Measurements from ENCODE around the gene RSPH1. TPM values are rescaled to one million over a fixed set of nuclear protein-coding genes. Genes with fewer than 3 reads are reported as not detected.

The RSPH1 gene
- total RNA-seq, 1 experiment from 2014 or later = 1.5 TPM

GRCh38 chr21:42525676-42526378 is 29.8 kb upstream of the RSPH1 start:
- Histone ChIP-seq H3K36me3 (ENCODE audit: control insufficient read depth in 1 of 2, insufficient read depth in 2 of 2, low read length in 2 of 2) (no peaks in the 10 kb centered on the region), H3K9me3 (ENCODE audit: control insufficient read depth in 1 of 2, insufficient read depth in 1 of 2, low read depth in 1 of 2, low read length in 2 of 2) (no peaks in the 10 kb centered on the region), H3K27me3 (ENCODE audit: insufficient read depth, low read length) (no peaks in the 10 kb centered on the region), H3K4me2 (ENCODE audit: low read length) (no peak overlapping the region), H3K4me3 (replicated peaks in 1 of 2; ENCODE audit: low read depth in 1 of 2, low read length in 2 of 2) (no peak overlapping the region), H3K9ac (ENCODE audit: low read length) (no peak overlapping the region), H4K20me1 (ENCODE audit: insufficient read depth) (no peaks in the 10 kb centered on the region), H3K27ac (ENCODE audit: low read depth, low read length) (no peak overlapping the region), H3K9me2 (ENCODE audit: insufficient read depth) (no peaks in the 10 kb centered on the region), H3K79me2 (ENCODE audit: insufficient read depth, low read length) (no peaks in the 10 kb centered on the region), H3K4me1 (ENCODE audit: control insufficient read depth in 1 of 2, insufficient read depth in 2 of 2, low read length in 2 of 2) (no peaks in the 10 kb centered on the region), H2AFZ (ENCODE audit: low read depth, low read length, poor library complexity, severe bottlenecking) (no peak overlapping the region)
- DNase-seq (ENCODE audit: low read depth, low spot score) = no peak
- ChIA-PET POLR2A (no interaction called here), CTCF (no interaction called here), RAD21 (ENCODE audit: low non-redundant PET in 1 of 2, low total read pairs in 2 of 2, uncharacterized antibody in 2 of 2, unreplicated experiment in 2 of 2) (no interaction called here)
- no peak for TF ChIP-seq EGR1 (IDR thresholded peaks at IDR 0.05; ENCODE audit: low read depth)
- no peak for TF ChIP-seq SP1 (IDR thresholded peaks at IDR 0.05; ENCODE audit: low read depth)
- TF ChIP-seq MAX (IDR thresholded peaks at IDR 0.05) = no peak
- no peak for ATAC-seq
- no TSS peak for BruUV-seq (replicated peaks)
- intact Hi-C loops (cut with micrococcal nuclease) = no loop called here

GRCh38 chr21:42525029-42525581 is 29.1 kb upstream of the RSPH1 start:
- POLR2A ChIA-PET = no interaction called here

More at GRCh38 chr21:42525029-42525581, 29.1 kb upstream of the RSPH1 start:
- ATAC-seq (no peak), DNase-seq (ENCODE audit: low read depth, low spot score) (no peak)
- Histone ChIP-seq H3K4me3 (replicated peaks in 1 of 2; ENCODE audit: low read depth in 1 of 2, low read length in 2 of 2) (no peak overlapping the region), H2AFZ (ENCODE audit: low read depth, low read length, poor library complexity, severe bottlenecking) (no peak overlapping the region), H3K27ac (ENCODE audit: low read depth, low read length) (no peak overlapping the region), H3K4me1 (ENCODE audit: control insufficient read depth in 1 of 2, insufficient read depth in 2 of 2, low read length in 2 of 2) (no peaks in the 10 kb centered on the region), H3K36me3 (ENCODE audit: control insufficient read depth in 1 of 2, insufficient read depth in 2 of 2, low read length in 2 of 2) (no peaks in the 10 kb centered on the region), H3K27me3 (ENCODE audit: insufficient read depth, low read length) (no peaks in the 10 kb centered on the region), H4K20me1 (ENCODE audit: insufficient read depth) (no peaks in the 10 kb centered on the region), H3K9me2 (ENCODE audit: insufficient read depth) (no peaks in the 10 kb centered on the region), H3K79me2 (ENCODE audit: insufficient read depth, low read length) (no peaks in the 10 kb centered on the region), H3K4me2 (ENCODE audit: low read length) (no peak overlapping the region), H3K9ac (ENCODE audit: low read length) (no peak overlapping the region), H3K9me3 (ENCODE audit: control insufficient read depth in 1 of 2, insufficient read depth in 1 of 2, low read depth in 1 of 2, low read length in 2 of 2) (no peaks in the 10 kb centered on the region)
- ChIA-PET CTCF (no interaction called here), RAD21 (ENCODE audit: low non-redundant PET in 1 of 2, low total read pairs in 2 of 2, uncharacterized antibody in 2 of 2, unreplicated experiment in 2 of 2) (no interaction called here)
- TF ChIP-seq ZNF274 (IDR thresholded peaks at IDR 0.05; ENCODE audit: low read depth, low read length) (no peak), SIN3A (IDR thresholded peaks at IDR 0.05; ENCODE audit: low read depth) (no peak), RAD21 (IDR thresholded peaks at IDR 0.05; ENCODE audit: low read depth) (no peak), EZH2 (IDR thresholded peaks at IDR 0.05) (no peak), CBX3 (IDR thresholded peaks at IDR 0.05; ENCODE audit: low read depth) (no peak), ZBTB33 (IDR thresholded peaks at IDR 0.05; ENCODE audit: extremely low read depth, insufficient replicate concordance, low read length) (no peak), CTCF (IDR thresholded peaks at IDR 0.05 in 2 of 3, conservative IDR thresholded peaks at IDR 0.05 in 1 of 3; ENCODE audit: borderline replicate concordance in 1 of 3, insufficient read depth in 1 of 3, low read depth in 2 of 3, low read length in 2 of 3) (no peak), POLR2AphosphoS5 (IDR thresholded peaks at IDR 0.05; ENCODE audit: low read depth, low read length) (no peak), MAX (IDR thresholded peaks at IDR 0.05) (no peak), SP1 (IDR thresholded peaks at IDR 0.05; ENCODE audit: low read depth) (no peak)
- intact Hi-C loops (cut with micrococcal nuclease) = no loop called here
- no TSS peak for BruUV-seq (replicated peaks)
